IPS-20b (cell line): ENCODE data around the gene PRKCA.

Experiments
- H3K27ac ChIP-seq: one replicate; pipeline ENCODE4 v1.5.1; 2013; ENCODE audit warnings: low read length
- H3K27me3 ChIP-seq: 2 replicates; pipeline ENCODE4 v1.6.1; 2013; ENCODE audit warnings: mild to moderate bottlenecking, low read length, inconsistent platforms; ENCODE audit not compliant: insufficient read depth
- H3K36me3 ChIP-seq: 2 replicates; pipeline ENCODE4 v1.6.1; 2013; ENCODE audit warnings: low read depth, mild to moderate bottlenecking, inconsistent platforms, low read length, moderate library complexity; ENCODE audit not compliant: insufficient read depth
- H3K4me1 ChIP-seq: 2 replicates; pipeline ENCODE4 v1.6.1; 2013; ENCODE audit warnings: mild to moderate bottlenecking, control low read depth, inconsistent platforms, low read length, moderate library complexity; ENCODE audit not compliant: insufficient read depth
- H3K4me3 ChIP-seq: 2 replicates; pipeline ENCODE4 v1.5.1; 2013; ENCODE audit warnings: mild to moderate bottlenecking, low read length, inconsistent platforms
- H3K9ac ChIP-seq: 2 replicates; pipeline ENCODE4 v1.6.1; 2013; ENCODE audit warnings: low read depth, mild to moderate bottlenecking, inconsistent platforms, low read length, moderate library complexity
- H3K9me3 ChIP-seq: 2 replicates; pipeline ENCODE4 v1.6.1; 2013; ENCODE audit warnings: mild to moderate bottlenecking, low read depth, low read length, inconsistent platforms; ENCODE audit not compliant: insufficient read depth

PRKCA gene

DNA sequence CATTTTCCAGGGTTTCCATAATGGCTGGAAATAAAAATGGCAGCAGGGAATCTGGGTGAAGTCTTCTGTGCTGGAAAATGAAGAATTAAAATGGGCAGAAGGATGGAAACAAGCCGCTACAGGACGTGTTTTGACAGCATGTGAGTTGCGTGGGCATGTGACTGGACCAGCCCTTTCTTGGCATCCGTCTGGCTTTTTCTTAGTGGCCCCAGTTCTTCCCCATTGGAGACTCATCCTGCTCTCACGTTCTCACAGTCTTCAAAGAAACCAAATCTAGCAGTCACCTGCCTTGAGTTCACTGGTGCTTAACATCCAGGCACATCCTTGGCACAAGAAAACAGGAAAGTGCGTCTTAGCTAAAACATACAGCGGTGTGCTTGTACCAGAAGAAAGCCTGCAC is 352.4 kb downstream of the PRKCA start:
- H3K27ac ChIP-seq, result no peak overlapping the region
- no peaks in the 10 kb centered on the region for H3K36me3 ChIP-seq
- H3K4me3 ChIP-seq, result no peak overlapping the region
- H3K9ac ChIP-seq, result no peak overlapping the region
- no peaks in the 10 kb centered on the region for H3K27me3 ChIP-seq
- no peaks in the 10 kb centered on the region for H3K9me3 ChIP-seq
- peaks cover 5% of the 10 kb centered on the region; the same call in 1 of the 2 replicates for H3K4me1 ChIP-seq

DNA sequence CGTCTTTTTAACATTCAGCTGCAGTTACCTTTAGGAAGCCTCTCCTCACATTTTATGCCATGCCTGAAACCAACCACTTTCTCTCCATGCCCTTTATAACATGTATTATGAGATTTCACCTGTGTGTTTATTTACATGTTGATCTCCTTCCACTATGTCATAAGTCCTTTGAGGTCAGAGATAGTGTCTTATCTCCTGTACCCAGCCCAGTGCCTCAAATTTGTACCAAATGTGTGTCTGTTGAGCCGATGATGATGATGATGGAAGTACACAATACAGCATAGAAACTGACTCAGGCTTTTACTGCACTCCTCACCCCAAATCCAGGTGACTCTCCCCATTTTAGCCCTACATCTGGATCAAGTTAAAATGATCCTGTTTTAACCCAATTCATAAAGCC is 353.0 kb downstream of the PRKCA start:
- H3K27ac ChIP-seq, result no peak overlapping the region
- H3K9ac ChIP-seq, result no peak overlapping the region
- no peak overlapping the region for H3K4me3 ChIP-seq
- no peaks in the 10 kb centered on the region for H3K9me3 ChIP-seq
- peaks cover 5% of the 10 kb centered on the region; the same call in 1 of the 2 replicates for H3K4me1 ChIP-seq
- no peaks in the 10 kb centered on the region for H3K27me3 ChIP-seq
- no peaks in the 10 kb centered on the region for H3K36me3 ChIP-seq

DNA sequence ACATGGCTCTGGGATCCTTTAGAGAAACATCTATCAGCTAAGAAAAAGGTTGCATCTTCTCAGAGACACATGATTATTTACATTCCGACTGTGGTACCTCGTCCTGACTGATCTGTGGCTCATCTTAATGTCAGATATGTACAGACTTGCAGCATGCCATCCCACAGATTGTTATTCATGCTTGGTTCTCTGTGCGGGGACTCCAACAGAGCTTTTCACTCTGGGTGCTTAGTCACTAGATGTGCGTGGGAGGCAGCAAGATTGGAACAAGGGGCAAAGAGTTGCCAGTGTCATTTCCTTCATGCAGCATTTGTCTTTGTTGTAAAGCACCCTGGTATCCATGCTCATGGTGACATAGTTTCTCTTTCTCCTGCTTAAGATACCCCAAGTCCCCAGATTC is 353.4 kb downstream of the PRKCA start:
- peaks cover 5% of the 10 kb centered on the region; the same call in 1 of the 2 replicates for H3K4me1 ChIP-seq
- no peaks in the 10 kb centered on the region for H3K9me3 ChIP-seq
- H3K4me3 ChIP-seq, result no peak overlapping the region
- no peak overlapping the region for H3K9ac ChIP-seq
- no peak overlapping the region for H3K27ac ChIP-seq
- H3K36me3 ChIP-seq, result no peaks in the 10 kb centered on the region
- no peaks in the 10 kb centered on the region for H3K27me3 ChIP-seq

DNA sequence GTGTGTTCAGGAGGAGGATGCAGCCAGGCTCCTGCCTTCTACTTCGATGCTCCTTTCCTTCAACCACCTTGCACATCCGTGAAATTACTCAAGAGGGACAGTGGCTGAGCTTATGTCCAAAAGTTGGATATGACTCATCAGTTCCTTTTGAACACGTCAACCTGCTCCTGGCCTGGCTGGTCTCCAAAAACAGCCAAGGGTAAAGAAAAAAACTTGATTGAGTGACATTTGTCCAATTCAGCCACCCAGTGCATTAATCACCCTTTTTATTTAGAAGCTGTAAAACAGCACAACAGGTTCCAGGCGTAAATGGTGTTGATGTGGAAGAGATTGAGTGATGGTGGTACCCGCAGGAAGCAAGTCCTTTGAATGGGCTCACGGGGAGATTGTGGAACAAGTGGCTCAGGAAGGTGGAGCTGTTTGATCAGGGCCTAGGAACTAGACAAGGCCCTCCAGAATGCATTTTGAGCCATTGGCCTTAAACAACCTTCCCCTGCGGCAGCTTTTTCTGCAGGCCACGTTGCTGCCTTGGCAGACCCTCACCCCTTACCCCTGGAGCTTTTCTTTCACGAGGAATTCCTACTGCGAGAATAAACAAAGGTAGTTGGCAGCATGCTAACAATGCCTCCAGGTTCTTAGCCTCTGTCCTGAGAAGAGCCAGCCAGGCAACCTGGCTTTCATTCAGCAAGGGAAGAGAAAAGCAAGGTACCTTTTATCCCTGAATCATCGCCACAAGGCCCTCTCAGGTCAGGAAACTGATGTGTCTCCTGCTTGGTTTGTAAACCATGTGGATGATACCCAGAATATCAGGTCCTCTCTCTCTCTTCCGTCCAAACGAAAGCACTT is 359.2 kb downstream of the PRKCA start:
- Histone ChIP-seq H3K9me3 (no peaks in the 10 kb centered on the region), H3K36me3 (no peaks in the 10 kb centered on the region), H3K4me1 (no peaks in the 10 kb centered on the region; the same call in 1 of the 2 replicates), H3K27me3 (no peaks in the 10 kb centered on the region), H3K4me3 (no peak overlapping the region), H3K27ac (no peak overlapping the region), H3K9ac (no peak overlapping the region)

DNA sequence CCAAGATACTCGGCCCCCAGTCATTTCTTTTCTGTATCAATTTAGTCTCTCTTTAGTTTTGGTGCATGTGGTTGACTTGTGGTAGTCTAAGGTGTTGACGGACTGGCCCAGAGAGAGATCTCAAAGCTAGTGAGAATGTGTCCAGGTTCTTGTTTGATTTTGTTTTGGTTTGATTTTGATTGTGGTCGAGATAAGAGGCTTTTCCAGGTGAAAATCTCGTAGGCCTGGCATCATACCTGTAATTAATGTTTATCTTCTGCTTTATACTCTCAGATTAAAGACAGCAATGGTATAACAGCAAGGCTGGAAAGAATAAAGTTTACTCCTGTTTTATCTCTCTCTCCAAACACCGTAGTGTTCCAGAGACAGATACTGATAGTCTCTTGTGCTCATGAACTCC is 360.1 kb downstream of the PRKCA start:
- no peak overlapping the region for H3K9ac ChIP-seq
- H3K4me1 ChIP-seq, result no peaks in the 10 kb centered on the region; the same call in 1 of the 2 replicates
- H3K36me3 ChIP-seq, result no peaks in the 10 kb centered on the region
- H3K27ac ChIP-seq, result no peak overlapping the region
- no peaks in the 10 kb centered on the region for H3K27me3 ChIP-seq
- H3K4me3 ChIP-seq, result no peak overlapping the region
- H3K9me3 ChIP-seq, result no peaks in the 10 kb centered on the region

DNA sequence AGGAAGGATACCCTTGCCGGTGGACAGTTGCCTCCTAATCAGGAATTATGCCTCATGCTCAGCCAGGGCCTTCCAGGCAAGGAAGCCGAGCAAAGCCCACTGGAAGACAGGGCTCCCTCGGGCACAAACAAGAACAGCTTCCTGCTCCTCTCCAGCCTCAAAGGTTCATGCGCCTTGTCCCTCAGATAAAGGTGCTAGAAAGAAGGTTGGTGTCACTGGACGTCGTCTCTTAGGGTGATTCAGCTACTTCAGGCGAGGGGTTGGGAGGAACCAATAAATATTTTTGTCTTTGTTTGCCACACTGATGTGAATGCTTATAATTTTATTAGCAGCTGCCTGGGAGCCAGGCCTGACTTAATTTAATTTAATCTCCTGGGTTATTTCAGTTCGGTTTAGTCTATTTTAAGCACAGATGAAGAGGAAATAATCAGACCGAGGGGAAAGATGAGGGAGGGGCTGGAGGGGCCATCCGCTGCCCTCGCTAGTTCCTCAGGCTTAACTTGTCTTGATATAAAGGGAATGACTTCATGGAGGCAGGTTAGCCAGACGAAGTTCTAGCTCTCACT is 360.7 kb downstream of the PRKCA start:
- Histone ChIP-seq H3K4me1 (no peaks in the 10 kb centered on the region; the same call in 1 of the 2 replicates), H3K9ac (no peak overlapping the region), H3K27ac (no peak overlapping the region), H3K4me3 (no peak overlapping the region), H3K36me3 (no peaks in the 10 kb centered on the region), H3K9me3 (no peaks in the 10 kb centered on the region), H3K27me3 (no peaks in the 10 kb centered on the region)

DNA sequence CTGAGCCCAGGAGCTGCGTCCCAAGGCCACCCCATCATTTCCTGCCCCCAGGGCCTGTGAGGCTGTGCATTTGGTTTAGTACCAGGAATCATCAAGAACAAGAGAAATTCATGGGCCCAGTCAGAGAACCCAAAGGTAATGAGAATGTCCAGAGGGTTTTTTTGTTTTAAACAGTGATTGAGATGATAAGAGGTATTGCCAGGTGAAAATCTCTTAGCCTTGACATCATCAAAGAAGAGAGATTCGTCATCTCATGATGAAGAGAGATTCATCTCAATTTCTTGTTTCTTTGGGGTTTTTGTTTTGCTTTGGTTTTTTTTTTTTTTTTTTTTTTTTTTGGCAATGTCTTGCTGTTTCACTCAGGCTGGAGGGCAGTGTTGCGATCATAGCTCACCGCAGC is 361.9 kb downstream of the PRKCA start:
- Histone ChIP-seq H3K27me3 (no peaks in the 10 kb centered on the region), H3K4me1 (no peaks in the 10 kb centered on the region; the same call in 1 of the 2 replicates), H3K9ac (no peak overlapping the region), H3K9me3 (no peaks in the 10 kb centered on the region), H3K36me3 (no peaks in the 10 kb centered on the region), H3K27ac (no peak overlapping the region), H3K4me3 (no peak overlapping the region)

DNA sequence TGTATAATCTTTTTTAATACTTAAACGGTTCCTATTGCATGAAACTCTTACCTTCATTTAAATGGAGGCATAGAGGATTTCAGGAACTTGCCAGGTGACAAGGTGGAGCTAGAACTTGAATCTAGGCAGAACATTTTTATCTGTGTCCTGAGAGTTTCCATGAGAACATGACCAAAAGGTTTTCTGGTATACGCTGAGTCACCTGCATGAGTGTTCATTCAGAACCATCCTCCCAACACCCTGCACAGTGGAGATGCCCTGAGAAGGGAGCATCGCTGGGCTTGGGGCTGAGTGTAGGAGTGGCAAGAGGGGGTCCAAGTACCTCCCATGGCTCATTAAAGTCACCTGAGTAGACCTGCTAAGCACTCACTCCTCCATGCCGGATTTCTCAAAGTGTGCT is 362.8 kb downstream of the PRKCA start:
- H3K4me1 ChIP-seq, result no peaks in the 10 kb centered on the region; the same call in 1 of the 2 replicates
- no peak overlapping the region for H3K27ac ChIP-seq
- no peak overlapping the region for H3K9ac ChIP-seq
- no peaks in the 10 kb centered on the region for H3K36me3 ChIP-seq
- no peaks in the 10 kb centered on the region for H3K9me3 ChIP-seq
- H3K27me3 ChIP-seq, result no peaks in the 10 kb centered on the region
- no peak overlapping the region for H3K4me3 ChIP-seq

DNA sequence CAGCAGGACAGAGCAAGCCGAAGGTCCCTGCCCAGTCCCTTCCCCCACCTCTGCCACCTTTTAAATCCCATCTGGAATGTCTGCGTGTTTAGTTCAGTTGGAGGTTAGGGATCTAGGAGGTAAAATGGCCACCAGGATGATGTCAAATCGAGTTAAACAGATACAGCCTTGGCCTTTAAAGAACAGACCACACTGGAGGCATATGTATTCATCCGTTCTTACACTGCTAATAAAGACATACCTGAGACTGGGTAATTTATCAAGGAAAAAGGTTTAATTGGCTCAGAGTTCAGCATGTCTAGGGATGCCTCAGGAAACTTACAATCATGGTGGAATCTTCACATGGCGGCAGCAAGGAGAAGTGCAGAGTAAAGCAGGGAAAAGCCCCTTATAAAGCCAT is 364.7 kb downstream of the PRKCA start:
- H3K4me3 ChIP-seq, result no peak overlapping the region
- H3K9ac ChIP-seq, result no peak overlapping the region
- H3K9me3 ChIP-seq, result no peaks in the 10 kb centered on the region
- no peak overlapping the region for H3K27ac ChIP-seq
- H3K27me3 ChIP-seq, result no peaks in the 10 kb centered on the region
- no peaks in the 10 kb centered on the region for H3K36me3 ChIP-seq
- no peaks in the 10 kb centered on the region; the same call in 1 of the 2 replicates for H3K4me1 ChIP-seq

DNA sequence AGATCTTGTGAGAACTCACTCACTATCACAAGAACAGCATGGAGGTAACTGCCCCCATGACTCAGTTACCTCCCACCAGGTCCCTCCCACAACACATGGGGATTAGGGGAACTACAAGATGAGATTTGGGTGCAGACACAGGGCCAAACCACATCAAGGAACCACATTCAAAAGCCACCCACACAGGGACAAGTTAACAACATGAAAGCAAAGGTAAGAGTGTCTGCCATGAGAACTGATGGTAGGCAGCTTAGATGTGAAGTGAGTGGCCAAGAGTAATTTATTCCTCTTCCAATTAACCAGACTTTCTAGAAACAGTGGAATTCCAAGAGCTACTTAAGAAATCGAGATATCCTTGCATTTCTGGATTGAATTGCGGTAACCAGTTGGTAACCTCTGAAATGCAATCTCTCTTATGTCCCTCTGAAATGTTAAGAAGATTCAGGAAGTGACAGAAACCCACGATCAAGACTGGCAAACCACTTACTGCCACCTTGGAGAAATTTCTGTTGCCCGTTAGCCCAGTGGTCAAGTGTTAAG is 365.1 kb downstream of the PRKCA start:
- no peaks in the 10 kb centered on the region for H3K36me3 ChIP-seq

DNA sequence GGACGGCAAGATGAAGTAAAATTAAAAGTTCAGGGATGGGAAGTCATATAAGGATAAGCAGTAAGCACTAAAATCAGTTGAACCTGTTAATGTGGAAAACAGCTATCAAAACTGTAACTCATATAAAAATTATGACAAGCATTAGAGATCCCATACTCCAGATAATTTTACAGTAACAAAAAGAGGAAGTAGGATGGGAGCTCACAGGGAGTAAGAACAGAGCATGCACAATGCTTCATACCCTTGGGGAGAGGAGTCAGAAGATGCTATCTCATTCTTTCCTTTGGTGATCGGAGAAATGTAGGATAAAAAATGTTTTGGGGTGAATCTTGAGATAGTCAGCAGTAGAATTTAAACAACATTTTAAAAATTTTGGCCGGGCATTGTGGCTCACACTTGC is 367.8 kb downstream of the PRKCA start:
- Histone ChIP-seq H3K36me3 (no peaks in the 10 kb centered on the region), H3K9me3 (no peaks in the 10 kb centered on the region)

More for the DNA sequence above, 365.1 kb downstream of the PRKCA start:
- Histone ChIP-seq H3K27me3 (no peaks in the 10 kb centered on the region), H3K9ac (no peak overlapping the region), H3K4me3 (no peak overlapping the region), H3K27ac (no peak overlapping the region), H3K9me3 (no peaks in the 10 kb centered on the region), H3K4me1 (no peaks in the 10 kb centered on the region; the same call in 1 of the 2 replicates)

DNA sequence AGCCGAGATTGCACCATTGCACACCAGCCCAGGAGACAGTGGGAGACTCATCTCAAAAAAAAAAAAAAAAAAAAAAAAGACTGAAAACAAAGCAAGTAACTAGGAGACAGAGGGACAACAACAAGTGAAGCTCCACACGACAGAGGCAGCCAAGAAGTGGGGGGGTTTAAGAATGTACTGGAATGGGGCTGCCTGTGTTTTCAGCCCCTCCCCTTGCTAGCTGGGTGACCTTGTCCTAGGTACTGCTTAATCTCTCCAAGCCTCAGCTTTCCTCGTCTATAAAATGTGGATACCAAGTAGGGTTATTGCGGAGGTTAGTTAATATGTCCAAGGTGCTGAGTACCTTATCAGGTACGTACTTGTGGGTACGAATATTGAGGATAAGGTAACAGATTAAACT is 368.7 kb downstream of the PRKCA start:
- Histone ChIP-seq H3K9ac (no peak overlapping the region), H3K27me3 (no peaks in the 10 kb centered on the region), H3K27ac (no peak overlapping the region), H3K36me3 (no peaks in the 10 kb centered on the region), H3K4me3 (no peak overlapping the region), H3K9me3 (no peaks in the 10 kb centered on the region), H3K4me1 (no peaks in the 10 kb centered on the region; the same call in 1 of the 2 replicates)

More for the DNA sequence above, 367.8 kb downstream of the PRKCA start:
- no peak overlapping the region for H3K27ac ChIP-seq
- no peaks in the 10 kb centered on the region for H3K27me3 ChIP-seq
- H3K4me1 ChIP-seq, result no peaks in the 10 kb centered on the region; the same call in 1 of the 2 replicates
- H3K9ac ChIP-seq, result no peak overlapping the region
- no peak overlapping the region for H3K4me3 ChIP-seq
